Trophoblast cell (in vitro differentiated cells and primary cell): ENCODE data around the gene CASQ2.

ENCODE experiments used
- DNase-seq, 2 donors: peaks; one replicate each; pipeline ENCODE4 v3.0.0-alpha.2; 2016
- H2AFZ ChIP-seq: 2 replicates; pipeline ENCODE4 v1.6.1; 2013; ENCODE audit warnings: low read length, moderate library complexity, mild to moderate bottlenecking; ENCODE audit not compliant: insufficient read depth, poor library complexity
- H2AK5ac ChIP-seq: 2 replicates; pipeline ENCODE4 v1.6.1; 2013; ENCODE audit warnings: mild to moderate bottlenecking, low read length
- H2BK120ac ChIP-seq: 2 replicates; pipeline ENCODE4 v1.6.1; 2013; ENCODE audit warnings: low read length, mild to moderate bottlenecking, moderate library complexity; ENCODE audit not compliant: insufficient read depth, poor library complexity
- H2BK12ac ChIP-seq: 2 replicates; pipeline ENCODE4 v1.6.1; 2013; ENCODE audit warnings: mild to moderate bottlenecking, low read length, moderate library complexity
- H2BK5ac ChIP-seq: 2 replicates; pipeline ENCODE4 v1.6.1; 2013; ENCODE audit warnings: low read length, low read depth, moderate library complexity, mild to moderate bottlenecking; ENCODE audit not compliant: poor library complexity
- H3K14ac ChIP-seq: 2 replicates; pipeline ENCODE4 v1.6.1; 2013; ENCODE audit warnings: mild to moderate bottlenecking, low read length
- H3K18ac ChIP-seq: 2 replicates; pipeline ENCODE4 v1.6.1; 2013; ENCODE audit warnings: mild to moderate bottlenecking, low read length
- H3K23ac ChIP-seq: 2 replicates; pipeline ENCODE4 v1.6.1; 2013; ENCODE audit warnings: low read length
- H3K27ac ChIP-seq: 2 replicates; pipeline ENCODE4 v1.5.1; 2013; ENCODE audit warnings: low read depth, mild to moderate bottlenecking, inconsistent platforms, low read length, moderate library complexity
- H3K27me3 ChIP-seq: 2 replicates; pipeline ENCODE4 v1.6.1; 2013; ENCODE audit warnings: inconsistent platforms, mild to moderate bottlenecking, low read length, moderate library complexity; ENCODE audit not compliant: insufficient read depth
- H3K36me3 ChIP-seq, 2 experiments: 1 replicate in 1 of 2; 2 replicates in 1 of 2; pipeline ENCODE4 v1.6.1; 2013; ENCODE audit warnings: low read length in 2 of 2, mild to moderate bottlenecking in 2 of 2, moderate library complexity in 1 of 2; ENCODE audit not compliant: insufficient read depth in 2 of 2, control insufficient read depth in 1 of 2
- H3K4ac ChIP-seq: 2 replicates; pipeline ENCODE4 v1.6.1; 2013; ENCODE audit warnings: low read depth, mild to moderate bottlenecking, low read length, moderate library complexity
- H3K4me1 ChIP-seq, 2 experiments: 1 replicate in 1 of 2; 2 replicates in 1 of 2; pipeline ENCODE4 v1.6.1; 2013; ENCODE audit warnings: low read length in 2 of 2, mild to moderate bottlenecking in 2 of 2, moderate library complexity in 1 of 2; ENCODE audit not compliant: insufficient read depth in 2 of 2, control insufficient read depth in 1 of 2
- H3K4me2 ChIP-seq: 2 replicates; pipeline ENCODE4 v1.6.1; 2013; ENCODE audit warnings: inconsistent platforms, mild to moderate bottlenecking, low read length, moderate library complexity
- H3K4me3 ChIP-seq: 2 replicates; pipeline ENCODE4 v1.5.1; 2013; ENCODE audit warnings: mild to moderate bottlenecking, low read depth, low read length, inconsistent platforms
- H3K79me1 ChIP-seq: one replicate; pipeline ENCODE4 v1.6.1; 2013; ENCODE audit warnings: low read length
- H3K79me2 ChIP-seq: 2 replicates; pipeline ENCODE4 v1.6.1; 2013; ENCODE audit warnings: low read length, mild to moderate bottlenecking; ENCODE audit not compliant: control insufficient read depth, insufficient read depth, poor library complexity
- H3K9ac ChIP-seq: 2 replicates; pipeline ENCODE4 v1.6.1; 2013; ENCODE audit warnings: mild to moderate bottlenecking, low read length
- H3K9me3 ChIP-seq: 2 replicates; pipeline ENCODE4 v1.6.1; 2013; ENCODE audit warnings: low read depth, mild to moderate bottlenecking, control low read depth, inconsistent platforms, low read length; ENCODE audit not compliant: insufficient read depth
- H4K12ac ChIP-seq: 2 replicates; pipeline ENCODE4 v1.6.1; 2013; ENCODE audit warnings: low read depth, mild to moderate bottlenecking, low read length, moderate library complexity
- H4K8ac ChIP-seq: 2 replicates; pipeline ENCODE4 v1.6.1; 2013; ENCODE audit warnings: low read depth, mild to moderate bottlenecking, low read length, moderate library complexity
- H4K91ac ChIP-seq: one replicate; pipeline ENCODE4 v1.6.1; 2013; ENCODE audit warnings: low read depth, mild to moderate bottlenecking, low read length, moderate library complexity
- WGBS: extraction: QIAGEN DNeasy Blood & Tissue Kit; methylation state at CpG from one replicate; pipeline ENCODE4 v1.1.7; 2013; ENCODE audit warnings: missing lambda C conversion rate; ENCODE audit not compliant: insufficient read length, insufficient coverage; ENCODE audit errors: extremely low coverage; 5-methylcytosine and 5-hydroxymethylcytosine counted together

CASQ2 gene

GRCh38 chr1:115692224-115692623 is 76.3 kb downstream of the CASQ2 start:
- whole genome bisulfite sequencing, result no CpG with 5 or more reads among the region's 4 CpGs
- no peak overlapping the region for H3K18ac ChIP-seq
- H3K4me2 ChIP-seq, result no peak overlapping the region
- H4K91ac ChIP-seq, result no peak overlapping the region
- no peak overlapping the region for H3K4me3 ChIP-seq
- no peak overlapping the region for H4K8ac ChIP-seq
- H3K79me2 ChIP-seq, result no peaks in the 10 kb centered on the region
- no peak overlapping the region for H2BK120ac ChIP-seq
- H3K9me3 ChIP-seq, result no peaks in the 10 kb centered on the region
- no peaks in the 10 kb centered on the region for H3K27me3 ChIP-seq
- no peak overlapping the region for H3K27ac ChIP-seq
- H3K23ac ChIP-seq, result no peak overlapping the region
- H2BK12ac ChIP-seq, result no peak overlapping the region
- H2AFZ ChIP-seq, result no peak overlapping the region
- H3K4ac ChIP-seq, result no peak overlapping the region
- no peaks in the 10 kb centered on the region for H3K4me1 ChIP-seq
- H3K36me3 ChIP-seq, result peaks cover 11 to 24% of the 10 kb centered on the region in 2 experiments
- H2BK5ac ChIP-seq, result no peak overlapping the region
- no peak overlapping the region for H2AK5ac ChIP-seq
- no peak for DNase-seq
- no peak overlapping the region for H3K9ac ChIP-seq
- no peak overlapping the region for H3K14ac ChIP-seq
- H4K12ac ChIP-seq, result no peak overlapping the region
- H3K79me1 ChIP-seq, result no peaks in the 10 kb centered on the region

- Histone ChIP-seq H3K4ac (no peak overlapping the region), H2BK12ac (no peak overlapping the region), H3K36me3 (peaks cover 11 to 24% of the 10 kb centered on the region in 2 experiments), H4K12ac (no peak overlapping the region), H2AFZ (no peak overlapping the region), H3K9ac (no peak overlapping the region), H3K79me2 (no peaks in the 10 kb centered on the region), H3K27me3 (no peaks in the 10 kb centered on the region), H2BK120ac (no peak overlapping the region), H3K27ac (no peak overlapping the region), H4K8ac (no peak overlapping the region), H3K4me2 (no peak overlapping the region), H4K91ac (no peak overlapping the region), H3K9me3 (no peaks in the 10 kb centered on the region), H2BK5ac (no peak overlapping the region), H3K18ac (no peak overlapping the region), H2AK5ac (no peak overlapping the region), H3K4me3 (no peak overlapping the region), H3K4me1 (no peaks in the 10 kb centered on the region), H3K23ac (no peak overlapping the region), H3K14ac (no peak overlapping the region), H3K79me1 (no peaks in the 10 kb centered on the region)
- no peak for DNase-seq
- no CpG with 5 or more reads among the region's 8 CpGs for WGBS
These were observed 77.5 kb downstream of the CASQ2 start for GRCh38 chr1:115690972-115691371.

- Histone ChIP-seq H2BK5ac (no peak overlapping the region), H3K4ac (no peak overlapping the region), H3K4me3 (no peak overlapping the region), H3K4me2 (no peak overlapping the region), H4K12ac (no peak overlapping the region), H2AK5ac (no peak overlapping the region), H3K9ac (no peak overlapping the region), H3K36me3 (peaks cover 28 to 47% of the 10 kb centered on the region in 2 experiments), H4K91ac (no peak overlapping the region), H3K27me3 (no peaks in the 10 kb centered on the region), H3K9me3 (no peaks in the 10 kb centered on the region), H3K4me1 (no peaks in the 10 kb centered on the region), H2BK12ac (no peak overlapping the region), H3K23ac (no peak overlapping the region), H3K79me1 (no peaks in the 10 kb centered on the region), H3K14ac (no peak overlapping the region), H2BK120ac (no peak overlapping the region), H2AFZ (no peak overlapping the region), H3K79me2 (no peaks in the 10 kb centered on the region), H4K8ac (no peak overlapping the region), H3K27ac (no peak overlapping the region), H3K18ac (no peak overlapping the region)
- no peak for DNase-seq
- no CpG with 5 or more reads among the region's 3 CpGs for WGBS
These were observed 80.8 kb downstream of the CASQ2 start for GRCh38 chr1:115687744-115688143.

- Histone ChIP-seq H2BK12ac (no peak overlapping the region), H3K79me1 (no peaks in the 10 kb centered on the region), H2AFZ (no peak overlapping the region), H2BK5ac (no peak overlapping the region), H2BK120ac (no peak overlapping the region), H3K4me1 (no peaks in the 10 kb centered on the region), H2AK5ac (no peak overlapping the region), H3K27me3 (no peaks in the 10 kb centered on the region), H3K4me3 (no peak overlapping the region), H4K12ac (no peak overlapping the region), H3K27ac (no peak overlapping the region), H3K9me3 (no peaks in the 10 kb centered on the region), H3K36me3 (peaks cover 17 to 27% of the 10 kb centered on the region in 2 experiments), H3K79me2 (no peaks in the 10 kb centered on the region), H4K91ac (no peak overlapping the region), H3K9ac (no peak overlapping the region), H3K4me2 (no peak overlapping the region), H3K23ac (no peak overlapping the region), H3K4ac (no peak overlapping the region), H3K14ac (no peak overlapping the region), H3K18ac (no peak overlapping the region), H4K8ac (no peak overlapping the region)
- no CpG with 5 or more reads among the region's 14 CpGs for WGBS
- DNase-seq, result no peak
These were observed 83.3 kb downstream of the CASQ2 start for GRCh38 chr1:115685029-115685705.
